Measurements from ENCODE around the gene BRD7.

- no peak for TF ChIP-seq CTCF (IDR thresholded peaks at IDR 0.05 in 8 of 11, conservative IDR thresholded peaks at IDR 0.05 in 3 of 11)
- no peak for TF ChIP-seq POLR2A (IDR thresholded peaks at IDR 0.05)
Measured at GRCh38 chr16:50400312-50400966, 31.7 kb upstream of the BRD7 start.
